Liver (tissue), 3 donors: ENCODE measurements around the gene NUDT13.

ENCODE experiments used
- CTCF ChIP-seq: fragments of 150-350 bp; IDR thresholded peaks from 2 replicates; pipeline ENCODE4 v1.5.1; 2017; ENCODE audit warnings: improper control_type of control experiment, low read depth, low read length; ENCODE audit not compliant: missing input control
- EGR1 ChIP-seq, 2 donors: IDR thresholded peaks; 2 replicates each; pipeline ENCODE4 v1.6.1; 2016 to 2018; ENCODE audit warnings: antibody characterized with exemption in 2 of 2, low read depth in 2 of 2
- GABPA ChIP-seq, 2 donors: IDR thresholded peaks in 1 of 2; conservative IDR thresholded peaks in 1 of 2; 2 replicates each; pipeline ENCODE4 v1.6.1; 2016; ENCODE audit warnings: antibody characterized with exemption in 2 of 2, mild to moderate bottlenecking in 1 of 2, moderate library complexity in 1 of 2
- HNF4A ChIP-seq, 2 donors: conservative IDR thresholded peaks; 2 replicates each; pipeline ENCODE4 v1.6.1; 2016; ENCODE audit warnings: antibody characterized with exemption in 2 of 2, mild to moderate bottlenecking in 2 of 2
- JUND ChIP-seq, 2 donors: IDR thresholded peaks; 2 replicates each; pipeline ENCODE4 v1.6.1; 2016; ENCODE audit warnings: antibody characterized with exemption in 2 of 2
- MAX ChIP-seq: IDR thresholded peaks from 2 replicates; pipeline ENCODE4 v1.6.1; 2016; ENCODE audit warnings: antibody characterized with exemption
- RAD21 ChIP-seq, 2 donors: IDR thresholded peaks; 2 replicates each; pipeline ENCODE4 v1.6.1; 2016; ENCODE audit warnings: antibody characterized with exemption in 2 of 2, mild to moderate bottlenecking in 2 of 2
- REST ChIP-seq: IDR thresholded peaks from 2 replicates; pipeline ENCODE4 v1.6.1; 2016; ENCODE audit warnings: antibody characterized with exemption, mild to moderate bottlenecking
- SP1 ChIP-seq: IDR thresholded peaks from 2 replicates; pipeline ENCODE4 v1.6.1; 2018; ENCODE audit warnings: antibody characterized with exemption, mild to moderate bottlenecking
- TAF1 ChIP-seq: conservative IDR thresholded peaks from 2 replicates; pipeline ENCODE4 v1.6.1; 2016; ENCODE audit warnings: antibody characterized with exemption, mild to moderate bottlenecking
- donor health status: healthy.
- donor health status: healthy.

- TF ChIP-seq CTCF (no peak), SP1 (no peak), TAF1 (no peak), MAX (no peak), JUND (IDR thresholded peaks at IDR 0.05) (no peak), REST (peak; percentile 11), GABPA (IDR thresholded peaks at IDR 0.05 in 1 of 2, conservative IDR thresholded peaks at IDR 0.05 in 1 of 2) (no peak), HNF4A (conservative IDR thresholded peaks at IDR 0.05) (no peak), EGR1 (IDR thresholded peaks at IDR 0.05; ENCODE audit: low read depth in 2 of 2) (no peak), RAD21 (IDR thresholded peaks at IDR 0.05) (no peak)
These were observed 16.1 kb upstream of the NUDT13 start for GRCh38 chr10:73093922-73094850.
